Muscle layer of duodenum (tissue), 2 donors: ENCODE data around the gene IPP.
"Not testable (repeated sequence)": the region's sequence is repeated elsewhere in the genome, so short reads cannot be mapped to it uniquely, and the experiment has no call there.

Source experiments
- H3K27ac ChIP-seq: one replicate; pipeline ENCODE4 v1.7.0; 2013; ENCODE audit warnings: mild to moderate bottlenecking, low read length
- H3K27me3 ChIP-seq: one replicate; pipeline ENCODE4 v1.7.0; 2013; ENCODE audit warnings: low read depth, mild to moderate bottlenecking, control low read depth, low read length
- H3K36me3 ChIP-seq, 2 donors: one replicate each; pipeline ENCODE4 v1.7.0; 2013; ENCODE audit warnings: low read length in 2 of 2, control low read depth in 1 of 2, mild to moderate bottlenecking in 1 of 2; ENCODE audit not compliant: insufficient read depth in 2 of 2, control insufficient read depth in 1 of 2
- H3K4me1 ChIP-seq, 2 donors: one replicate each; pipeline ENCODE4 v1.7.0; 2013; ENCODE audit warnings: low read length in 2 of 2, mild to moderate bottlenecking in 2 of 2, control low read depth in 1 of 2, moderate library complexity in 1 of 2; ENCODE audit not compliant: insufficient read depth in 2 of 2, control insufficient read depth in 1 of 2
- H3K4me3 ChIP-seq, 2 donors: one replicate each; pipeline ENCODE4 v1.7.0; 2013; ENCODE audit warnings: low read length in 2 of 2, low read depth in 1 of 2, mild to moderate bottlenecking in 1 of 2
- H3K9me3 ChIP-seq, 2 donors: one replicate each; pipeline ENCODE4 v1.7.0; 2013; ENCODE audit warnings: low read length in 2 of 2, control low read depth in 1 of 2, mild to moderate bottlenecking in 1 of 2; ENCODE audit not compliant: control insufficient read depth in 1 of 2
- donor health status: healthy.

Gene IPP

DNA sequence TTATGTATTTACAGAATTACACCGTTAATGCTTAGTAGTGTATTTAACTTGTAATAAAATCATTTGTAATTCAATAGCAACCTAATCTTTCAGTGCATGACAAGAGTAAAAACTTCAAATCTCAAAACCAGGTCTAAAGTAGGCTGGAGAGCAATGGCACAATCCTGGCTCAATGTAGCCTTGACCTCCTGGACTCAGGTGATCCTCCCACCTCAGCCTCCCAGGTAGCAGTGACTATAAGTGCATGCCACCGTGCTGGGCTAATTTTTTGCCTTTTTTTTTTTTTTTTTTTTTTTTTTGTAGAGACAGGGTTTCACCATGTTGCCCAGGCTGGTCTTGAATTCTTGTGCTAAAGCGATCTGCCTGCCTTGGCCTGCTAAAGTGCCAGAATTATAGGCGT is 11.3 kb downstream of the IPP start:
- Histone ChIP-seq H3K27me3 (no peaks in the 10 kb centered on the region), H3K36me3 (peaks cover 2 to 14% of the 10 kb centered on the region in 2 donors), H3K9me3 (no peaks in the 10 kb centered on the region), H3K4me1 (no peaks in the 10 kb centered on the region), H3K27ac (no peak overlapping the region), H3K4me3 (no peak overlapping the region)

DNA sequence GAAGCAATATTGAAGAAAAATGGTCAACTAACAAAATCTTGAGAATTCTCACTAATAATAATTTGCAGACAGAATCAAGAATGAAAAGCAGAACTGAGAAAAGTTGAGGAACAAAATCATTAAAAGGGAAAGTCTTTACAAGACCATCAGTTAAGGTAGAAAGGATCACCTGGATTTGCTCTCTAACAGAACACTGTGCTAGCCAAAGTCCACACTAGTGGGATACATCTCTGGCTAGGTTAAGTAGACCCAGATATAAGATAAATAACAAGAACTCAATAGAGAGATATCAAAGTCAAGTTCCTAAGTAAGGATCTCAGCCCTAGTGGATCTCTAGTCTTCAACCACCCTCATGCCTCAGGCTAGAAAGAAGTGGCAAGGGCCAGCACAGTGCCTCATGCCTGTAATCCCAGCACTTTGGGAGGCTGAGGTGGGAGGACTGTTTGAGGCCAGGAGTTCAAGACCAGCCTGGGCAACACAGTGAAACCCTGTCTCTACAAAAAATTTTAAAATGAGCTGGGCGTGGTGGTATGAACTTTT is 19.6 kb downstream of the IPP start:
- no peak overlapping the region for H3K27ac ChIP-seq
- no peaks in the 10 kb centered on the region for H3K27me3 ChIP-seq

DNA sequence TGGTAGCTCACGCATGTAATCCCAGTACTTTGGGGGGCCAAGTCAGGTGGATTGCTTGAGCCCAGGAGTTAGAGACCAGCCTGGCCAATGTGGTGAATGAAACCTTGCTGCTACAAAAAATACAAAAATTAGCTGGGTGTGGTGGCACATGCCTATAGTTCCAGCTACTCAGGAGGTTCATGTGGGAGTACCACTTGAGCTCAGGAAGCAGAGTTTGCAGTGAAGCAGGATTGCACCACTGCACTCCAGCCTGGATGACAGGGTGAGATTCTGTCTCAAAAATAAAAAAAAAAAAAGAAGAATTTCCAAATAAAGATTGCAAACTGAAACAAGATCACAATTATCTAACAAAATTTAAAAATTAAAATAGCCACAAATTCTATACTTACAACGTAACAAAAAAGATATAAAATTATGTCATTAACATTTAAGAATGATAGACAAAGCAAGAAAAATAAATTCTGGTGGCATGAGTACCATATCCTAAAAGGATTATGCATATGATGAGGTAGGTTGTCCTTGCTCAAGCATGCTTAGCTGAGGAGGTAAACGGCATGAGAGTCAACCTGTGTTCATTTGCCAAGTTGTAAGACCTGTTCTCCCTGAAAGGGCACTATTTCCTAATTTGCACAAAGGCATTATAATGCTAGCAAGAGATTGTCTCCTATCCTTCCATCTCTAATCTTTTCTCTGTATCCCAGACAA is 20.2 kb downstream of the IPP start:
- no peaks in the 10 kb centered on the region for H3K9me3 ChIP-seq

More for the DNA sequence above, 19.6 kb downstream of the IPP start:
- no peak overlapping the region for H3K4me3 ChIP-seq
- no peaks in the 10 kb centered on the region for H3K9me3 ChIP-seq
- no peaks in the 10 kb centered on the region for H3K4me1 ChIP-seq
- H3K36me3 ChIP-seq: peaks cover 0 to 8% of the 10 kb centered on the region in 2 donors

DNA sequence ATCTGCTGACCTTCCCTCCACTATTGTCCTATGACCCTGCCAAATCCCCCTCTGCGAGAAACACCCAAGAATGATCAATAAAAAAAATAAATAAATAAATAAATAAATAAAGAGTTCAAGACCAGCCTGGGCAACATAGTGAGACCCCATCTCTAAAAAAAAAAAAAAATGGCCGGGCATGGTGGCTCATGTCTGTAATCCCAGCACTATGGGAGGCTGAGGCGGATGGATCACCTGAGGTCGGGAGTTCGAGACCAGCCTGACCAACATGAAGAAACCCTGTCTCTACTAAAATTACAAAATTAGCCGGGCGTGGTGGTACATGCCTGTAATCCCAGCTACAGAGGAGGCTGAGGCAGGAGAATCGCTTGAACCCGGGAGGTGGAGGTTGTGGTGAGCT is 24.4 kb downstream of the IPP start:
- not testable (repeated sequence) for H3K9me3 ChIP-seq, H3K4me1 ChIP-seq, H3K4me3 ChIP-seq, H3K27me3 ChIP-seq, H3K27ac ChIP-seq, H3K36me3 ChIP-seq

More for the DNA sequence above, 20.2 kb downstream of the IPP start:
- no peak overlapping the region for H3K27ac ChIP-seq
- no peak overlapping the region for H3K4me3 ChIP-seq
- no peaks in the 10 kb centered on the region for H3K27me3 ChIP-seq
- H3K4me1 ChIP-seq: no peaks in the 10 kb centered on the region
- peaks cover 0 to 8% of the 10 kb centered on the region in 2 donors for H3K36me3 ChIP-seq

DNA sequence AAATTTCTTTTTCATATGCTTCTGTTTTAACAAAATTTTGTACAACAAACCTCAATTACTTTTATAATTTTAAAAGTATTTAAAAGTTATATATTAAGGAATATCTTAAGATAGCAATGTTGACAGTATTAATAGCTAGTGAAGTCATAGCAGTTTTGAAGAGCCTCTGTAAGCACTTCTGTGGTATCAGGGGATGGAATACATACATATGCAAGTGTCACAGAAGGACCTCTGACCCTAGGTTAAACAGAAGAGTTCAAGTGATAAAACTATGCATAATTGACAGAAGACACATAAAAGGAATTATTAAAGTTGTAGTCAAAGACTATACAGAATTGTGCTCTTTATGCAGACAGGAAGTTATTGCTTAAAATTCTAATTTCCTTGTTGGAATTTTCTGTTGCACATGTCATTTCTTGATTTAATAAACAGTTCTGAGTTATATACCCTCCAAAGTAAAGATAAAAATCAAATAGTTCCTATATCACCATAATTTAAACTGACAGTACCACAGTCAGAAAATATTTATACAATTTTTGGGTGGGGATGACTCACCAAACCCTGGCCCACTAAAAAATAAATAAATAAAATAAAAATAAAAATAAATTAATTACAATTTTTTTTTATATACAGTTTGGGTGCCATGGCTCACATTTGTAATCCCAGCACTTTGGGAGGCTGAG is 27.1 kb downstream of the IPP start:
- H3K4me1 ChIP-seq: no peaks in the 10 kb centered on the region

DNA sequence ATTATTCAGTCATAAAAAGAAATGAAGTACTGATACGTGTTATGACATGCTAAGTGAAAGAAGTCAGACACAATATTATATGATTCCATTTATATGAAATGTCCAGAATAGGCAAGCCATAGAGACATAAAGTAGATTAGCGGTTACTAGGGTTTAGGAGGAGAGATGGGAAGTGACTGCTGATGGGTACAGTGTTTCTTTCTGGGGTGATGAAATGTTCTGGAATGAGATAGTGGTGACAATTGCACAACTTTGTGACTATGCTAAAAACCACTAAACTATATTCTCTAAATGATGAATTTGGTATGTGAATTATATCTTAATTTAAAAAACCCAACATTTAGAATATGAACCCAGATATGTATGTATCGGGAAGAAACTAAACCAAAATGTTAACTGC is 27.6 kb downstream of the IPP start:
- Histone ChIP-seq H3K4me3 (no peak overlapping the region), H3K9me3 (no peaks in the 10 kb centered on the region), H3K4me1 (no peaks in the 10 kb centered on the region), H3K27me3 (no peaks in the 10 kb centered on the region), H3K27ac (no peak overlapping the region), H3K36me3 (peaks cover 0 to 15% of the 10 kb centered on the region in 2 donors)

More for the DNA sequence above, 27.1 kb downstream of the IPP start:
- no peaks in the 10 kb centered on the region for H3K9me3 ChIP-seq
- no peak overlapping the region for H3K27ac ChIP-seq
- no peaks in the 10 kb centered on the region for H3K27me3 ChIP-seq
- no peak overlapping the region for H3K4me3 ChIP-seq
- peaks cover 0 to 10% of the 10 kb centered on the region in 2 donors for H3K36me3 ChIP-seq

DNA sequence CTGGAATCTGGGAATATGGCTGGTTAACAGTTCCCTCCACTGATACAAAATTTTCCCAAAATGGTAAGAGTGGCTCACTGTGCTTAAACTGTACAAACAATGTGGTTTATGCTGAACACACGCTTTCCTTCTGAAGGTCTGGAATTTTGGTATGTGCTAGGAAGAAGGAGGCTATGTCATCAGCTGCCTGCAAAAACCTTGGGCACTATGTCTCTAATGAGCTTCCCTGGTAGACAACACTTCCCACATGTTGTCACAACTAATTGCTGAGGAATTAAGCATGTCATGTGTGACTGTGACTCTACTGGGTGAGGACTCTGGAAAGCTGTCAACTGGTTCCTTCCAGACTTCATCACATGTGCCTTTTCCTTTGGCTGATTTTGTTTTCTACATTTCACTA is 29.2 kb downstream of the IPP start:
- no peak overlapping the region for H3K27ac ChIP-seq
- H3K9me3 ChIP-seq: no peaks in the 10 kb centered on the region
- peaks cover 5 to 7% of the 10 kb centered on the region in 2 donors for H3K36me3 ChIP-seq
- no peaks in the 10 kb centered on the region for H3K4me1 ChIP-seq
- H3K27me3 ChIP-seq: no peaks in the 10 kb centered on the region
- H3K4me3 ChIP-seq: no peak overlapping the region

DNA sequence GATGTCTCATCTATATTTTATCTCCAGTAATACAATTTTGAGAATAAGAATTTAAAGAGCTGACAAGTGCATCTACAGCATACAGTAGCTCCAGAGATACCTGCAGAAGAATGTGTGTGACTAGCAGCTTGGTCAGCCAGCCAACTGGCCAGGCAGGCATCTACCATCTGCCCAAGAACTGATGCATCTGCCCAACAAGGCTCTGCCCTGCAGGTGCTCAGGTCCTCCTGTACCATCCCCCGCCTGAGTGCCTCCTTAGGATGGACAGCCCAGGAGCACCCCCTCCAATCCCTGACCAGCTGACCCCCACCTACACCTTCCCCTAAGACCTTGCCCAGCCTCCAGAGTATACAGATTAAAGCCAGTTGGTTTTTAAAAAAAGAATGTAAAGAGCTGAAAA is 32.2 kb downstream of the IPP start:
- H3K36me3 ChIP-seq: peaks cover 14 to 21% of the 10 kb centered on the region in 2 donors
- H3K27ac ChIP-seq: no peak overlapping the region
- H3K4me3 ChIP-seq: no peak overlapping the region
- H3K9me3 ChIP-seq: no peaks in the 10 kb centered on the region
- H3K4me1 ChIP-seq: no peaks in the 10 kb centered on the region
- H3K27me3 ChIP-seq: no peaks in the 10 kb centered on the region

DNA sequence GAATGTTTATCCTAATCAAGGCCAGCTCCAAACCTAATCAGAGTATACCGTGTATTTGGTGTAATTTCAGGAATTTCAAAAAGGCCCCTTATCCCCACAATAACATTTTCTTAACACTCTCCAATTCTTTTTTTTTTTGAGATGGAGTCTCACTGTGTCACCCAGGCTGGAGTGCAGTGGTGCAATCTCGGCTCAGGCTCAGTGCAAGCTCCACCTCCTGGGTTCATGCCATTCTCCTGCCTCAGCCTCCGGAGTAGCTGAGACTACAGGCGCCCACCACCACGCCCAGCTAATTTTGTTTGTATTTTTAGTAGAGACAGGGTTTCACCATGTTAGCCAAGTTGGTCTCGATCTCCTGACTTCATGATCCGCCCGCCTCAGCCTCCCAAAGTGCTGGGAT is 33.1 kb downstream of the IPP start:
- not testable (repeated sequence) for H3K4me1 ChIP-seq, H3K4me3 ChIP-seq, H3K9me3 ChIP-seq, H3K27ac ChIP-seq, H3K27me3 ChIP-seq
- peaks cover 14 to 25% of the 10 kb centered on the region in 2 donors for H3K36me3 ChIP-seq

DNA sequence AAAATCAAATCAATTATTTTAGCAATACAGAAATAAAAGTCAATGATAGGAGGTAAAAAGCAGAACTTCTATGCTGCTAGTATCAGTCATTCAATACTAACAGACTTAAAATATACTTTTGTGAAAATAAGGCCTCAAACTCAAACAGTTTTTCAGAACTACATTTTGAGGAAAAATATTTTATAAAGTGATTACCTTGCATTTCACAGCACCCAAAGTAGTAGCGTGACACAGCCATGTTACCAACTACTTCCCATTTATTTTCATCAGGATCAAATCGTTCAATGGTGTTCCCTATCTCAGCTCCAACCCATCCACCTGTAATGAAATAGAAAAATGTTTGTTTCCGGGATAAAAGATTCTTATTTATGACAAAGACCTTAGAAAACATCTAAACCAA is 33.8 kb downstream of the IPP start:
- Histone ChIP-seq H3K36me3 (peaks cover 14 to 30% of the 10 kb centered on the region in 2 donors), H3K9me3 (no peaks in the 10 kb centered on the region), H3K4me1 (no peaks in the 10 kb centered on the region), H3K4me3 (no peak overlapping the region), H3K27ac (no peak overlapping the region), H3K27me3 (no peaks in the 10 kb centered on the region)

DNA sequence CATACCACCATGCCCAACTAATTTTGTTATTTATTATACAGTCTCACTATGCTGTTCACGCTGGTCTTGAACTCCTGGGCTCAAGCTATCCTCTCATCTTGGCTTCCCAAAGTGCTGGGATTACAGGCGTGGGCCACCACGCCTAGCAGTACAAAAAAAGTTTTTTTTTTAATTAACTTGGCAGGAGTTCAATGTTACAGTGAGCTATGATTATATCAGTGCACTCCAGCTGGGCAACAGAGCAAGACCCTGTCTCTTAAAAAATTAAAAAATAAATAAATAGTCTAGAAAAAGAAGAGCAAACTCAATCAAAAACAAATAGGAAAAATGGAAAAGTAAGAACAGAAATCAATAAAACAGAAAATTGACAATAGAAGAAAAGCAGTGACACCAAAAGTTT is 36.7 kb downstream of the IPP start:
- Histone ChIP-seq H3K9me3 (no peaks in the 10 kb centered on the region), H3K4me3 (no peak overlapping the region), H3K4me1 (no peaks in the 10 kb centered on the region), H3K27ac (no peak overlapping the region), H3K36me3 (peaks cover 14 to 40% of the 10 kb centered on the region in 2 donors), H3K27me3 (no peaks in the 10 kb centered on the region)
